ENCODE results near the gene GDPD4. TPM values are rescaled to one million over a fixed set of nuclear protein-coding genes. Genes with fewer than 3 reads are reported as not detected.

The GDPD4 gene
- total and polyA plus RNA-seq, 8 donors = 0.12 TPM; not detected in 7

GRCh38 chr11:77287615-77288273, 13.7 kb downstream of the GDPD4 start:
- Histone ChIP-seq H3K9me3 (no peaks in the 10 kb centered on the region), H3K27me3 (no peaks in the 10 kb centered on the region), H3K4me3 (no peak overlapping the region), H3K36me3 (no peaks in the 10 kb centered on the region), H3K27ac (no peak overlapping the region), H3K4me1 (no peaks in the 10 kb centered on the region)
- DNase-seq = no peak
- WGBS, 5 donors = 63 to 72% (median 68%) methylated on average over 5 of the region's 5 CpGs
- intact Hi-C loops (cut with DNase I; ENCODE audit: low total_unique reads) = no loop called here
- TF ChIP-seq POLR2A (IDR thresholded peaks at IDR 0.05) = no peak
- no peak for TF ChIP-seq POLR2AphosphoS5 (IDR thresholded peaks at IDR 0.05)
- no peak for TF ChIP-seq CTCF (IDR thresholded peaks at IDR 0.05)
- TF ChIP-seq EP300 (IDR thresholded peaks at IDR 0.05) = no peak

- no peaks in the 10 kb centered on the region for H3K4me1 ChIP-seq
- DNase-seq = no peak
- TF ChIP-seq POLR2AphosphoS5 (IDR thresholded peaks at IDR 0.05) = no peak
- TF ChIP-seq EP300 (IDR thresholded peaks at IDR 0.05) = no peak
- no peak for TF ChIP-seq CTCF (IDR thresholded peaks at IDR 0.05)
- TF ChIP-seq POLR2A (IDR thresholded peaks at IDR 0.05) = no peak
- intact Hi-C loops (cut with DNase I; ENCODE audit: low total_unique reads) = no loop called here
- no peaks in the 10 kb centered on the region for H3K27me3 ChIP-seq
- 84 to 91% (median 88%) methylated on average over 3 of the region's 3 CpGs for WGBS, 5 donors
- H3K9me3 ChIP-seq = no peaks in the 10 kb centered on the region
- H3K4me3 ChIP-seq = no peak overlapping the region
- no peaks in the 10 kb centered on the region for H3K36me3 ChIP-seq
- H3K27ac ChIP-seq = no peak overlapping the region
Observed at GRCh38 chr11:77287136-77287535, 14.3 kb downstream of the GDPD4 start.

GRCh38 chr11:77284476-77285468, 16.7 kb downstream of the GDPD4 start:
- no peaks in the 10 kb centered on the region for H3K9me3 ChIP-seq
- H3K27me3 ChIP-seq = no peaks in the 10 kb centered on the region
- H3K27ac ChIP-seq = no peak overlapping the region
- DNase-seq = no peak
- TF ChIP-seq POLR2AphosphoS5 (IDR thresholded peaks at IDR 0.05) = no peak
- no peak for TF ChIP-seq POLR2A (IDR thresholded peaks at IDR 0.05)
- TF ChIP-seq CTCF (IDR thresholded peaks at IDR 0.05) = no peak
- no peak for TF ChIP-seq EP300 (IDR thresholded peaks at IDR 0.05)
- H3K4me1 ChIP-seq = no peaks in the 10 kb centered on the region
- intact Hi-C loops (cut with DNase I; ENCODE audit: low total_unique reads) = no loop called here
- WGBS, 5 donors = 71 to 82% (median 73%) methylated on average over 6 of the region's 6 CpGs
- H3K36me3 ChIP-seq = no peaks in the 10 kb centered on the region
- no peak overlapping the region for H3K4me3 ChIP-seq

- H3K27me3 ChIP-seq = no peaks in the 10 kb centered on the region
- no peak overlapping the region for H3K27ac ChIP-seq
- no peak for TF ChIP-seq CTCF (IDR thresholded peaks at IDR 0.05)
- TF ChIP-seq POLR2AphosphoS5 (IDR thresholded peaks at IDR 0.05) = no peak
- no peak for TF ChIP-seq EP300 (IDR thresholded peaks at IDR 0.05)
- no peak for TF ChIP-seq POLR2A (IDR thresholded peaks at IDR 0.05)
- 63 to 78% (median 75%) methylated on average over 3 of the region's 3 CpGs for WGBS, 5 donors
- H3K36me3 ChIP-seq = no peaks in the 10 kb centered on the region
- DNase-seq = no peak
- H3K4me1 ChIP-seq = no peaks in the 10 kb centered on the region
- no peaks in the 10 kb centered on the region for H3K9me3 ChIP-seq
- H3K4me3 ChIP-seq = no peak overlapping the region
- intact Hi-C loops (cut with DNase I; ENCODE audit: low total_unique reads) = no loop called here
Observed at GRCh38 chr11:77283101-77283500, 18.4 kb downstream of the GDPD4 start.

Measured in stomach (tissue), 9 donors.